ENCODE measurements around the gene LRRC7. TPM values are rescaled to one million over a fixed set of nuclear protein-coding genes. Genes with fewer than 3 reads are reported as not detected.
"Not testable (repeated sequence)": the region's sequence is repeated elsewhere in the genome, so short reads cannot be mapped to it uniquely, and the experiment has no call there.

Gene LRRC7
- polyA plus RNA-seq, 3 donors = 4.7 to 9.9 (median 7.9) TPM

- DNase-seq = no peak
Observed at GRCh38 chr1:69862906-69863305, 295.2 kb downstream of the LRRC7 start.

- DNase-seq = no peak
Observed at GRCh38 chr1:69863704-69864103, 296.0 kb downstream of the LRRC7 start.

- DNase-seq = no peak
Observed at GRCh38 chr1:69871412-69871811, 303.7 kb downstream of the LRRC7 start.

GRCh38 chr1:69878338-69878737, 310.6 kb downstream of the LRRC7 start:
- no peak for DNase-seq

GRCh38 chr1:69888016-69888415, 320.3 kb downstream of the LRRC7 start:
- DNase-seq = not testable (repeated sequence)

- DNase-seq = no peak
Observed at GRCh38 chr1:69888657-69889056, 320.9 kb downstream of the LRRC7 start.

GRCh38 chr1:69898403-69898947, 330.8 kb downstream of the LRRC7 start:
- DNase-seq = no peak

- no peak for DNase-seq
Observed at GRCh38 chr1:69911301-69911801, 343.6 kb downstream of the LRRC7 start.

GRCh38 chr1:69913977-69914376, 346.3 kb downstream of the LRRC7 start:
- peak; percentile 61 for DNase-seq

- peak; percentile 22 for DNase-seq
Observed at GRCh38 chr1:69914976-69915765, 347.4 kb downstream of the LRRC7 start.

GRCh38 chr1:69919129-69919921, 351.6 kb downstream of the LRRC7 start:
- no peak for DNase-seq

- DNase-seq = no peak
Observed at GRCh38 chr1:69919922-69920273, 352.2 kb downstream of the LRRC7 start.

- DNase-seq = no peak
Observed at GRCh38 chr1:69920426-69920825, 352.7 kb downstream of the LRRC7 start.

GRCh38 chr1:69921486-69921885, 353.8 kb downstream of the LRRC7 start:
- no peak for DNase-seq

- not testable (repeated sequence) for DNase-seq
Observed at GRCh38 chr1:69928234-69928633, 360.5 kb downstream of the LRRC7 start.

GRCh38 chr1:69929308-69930057, 361.8 kb downstream of the LRRC7 start:
- DNase-seq = no peak

GRCh38 chr1:69930396-69930795, 362.7 kb downstream of the LRRC7 start:
- DNase-seq = no peak

GRCh38 chr1:69932760-69933159, 365.0 kb downstream of the LRRC7 start:
- no peak for DNase-seq

GRCh38 chr1:69940231-69940630, 372.5 kb downstream of the LRRC7 start:
- no peak for DNase-seq

- DNase-seq = no peak
Observed at GRCh38 chr1:69940816-69941215, 373.1 kb downstream of the LRRC7 start.

GRCh38 chr1:69943030-69943429, 375.3 kb downstream of the LRRC7 start:
- no peak for DNase-seq

- DNase-seq = no peak
Observed at GRCh38 chr1:69946935-69947334, 379.2 kb downstream of the LRRC7 start.

All from renal pelvis (tissue), 4 donors.